PFSK-1 (cell line): Measurements from ENCODE around the gene YES1.

ENCODE experiments used
- REST ChIP-seq, 2 experiments: IDR thresholded peaks; 2 replicates each; pipeline versions ENCODE4 v1.6.1 to v1.8.0; 2011 to 2012; ENCODE audit warnings: low read depth in 2 of 2, low read length in 2 of 2, control low read depth in 1 of 2, inconsistent platforms in 1 of 2, mild to moderate bottlenecking in 1 of 2, moderate library complexity in 1 of 2; ENCODE audit not compliant: insufficient read depth in 1 of 2
- TAF1 ChIP-seq: IDR thresholded peaks from 2 replicates; pipeline ENCODE4 v1.6.1; 2012; ENCODE audit warnings: low read length, control low read depth, borderline replicate concordance; ENCODE audit not compliant: insufficient read depth

GRCh38 chr18:688323-688722, 123.7 kb downstream of the YES1 start:
- TF ChIP-seq TAF1 = no peak
- TF ChIP-seq REST (IDR thresholded peaks at IDR 0.05; ENCODE audit: insufficient read depth in 1 of 2, low read depth in 2 of 2, low read length in 2 of 2) = no peak
